WERI-Rb-1 (cell line): ENCODE data around the gene SEC24C.

Experiments
- DNase-seq: peaks from one replicate; pipeline ENCODE4 v3.0.0-alpha.2; 2020
- H3K27ac ChIP-seq: fragments of 250-450 bp; sonication (Bioruptor Pico); 2 replicates; pipeline ENCODE4 v1.5.1; 2020; ENCODE audit warnings: mild to moderate bottlenecking, moderate library complexity
- H3K27me3 ChIP-seq: fragments of 250-450 bp; sonication (Bioruptor Pico); 2 replicates; pipeline ENCODE4 v1.5.1; 2021; ENCODE audit warnings: mild to moderate bottlenecking, low read depth, moderate library complexity; ENCODE audit not compliant: insufficient read depth, severe bottlenecking
- H3K36me3 ChIP-seq: fragments of 250-450 bp; sonication (Bioruptor Pico); 2 replicates; pipeline ENCODE4 v1.5.1; 2020; ENCODE audit warnings: mild to moderate bottlenecking, moderate library complexity
- H3K4me3 ChIP-seq: 2 replicates; pipeline ENCODE4 v1.5.1; 2011; ENCODE audit warnings: low read depth, mild to moderate bottlenecking, control low read depth, low read length
- H3K9me3 ChIP-seq: fragments of 250-450 bp; sonication (Bioruptor Pico); 2 replicates; pipeline ENCODE4 v1.5.1; 2021; ENCODE audit warnings: mild to moderate bottlenecking, moderate library complexity; ENCODE audit not compliant: severe bottlenecking
- TF ChIP-seq, protein P1 (sequence below): IDR thresholded peaks from 2 replicates; pipeline ENCODE4 v1.5.1; 2011; ENCODE audit warnings: low read depth, mild to moderate bottlenecking, control low read depth, inconsistent platforms, low read length

The SEC24C gene

DNA sequence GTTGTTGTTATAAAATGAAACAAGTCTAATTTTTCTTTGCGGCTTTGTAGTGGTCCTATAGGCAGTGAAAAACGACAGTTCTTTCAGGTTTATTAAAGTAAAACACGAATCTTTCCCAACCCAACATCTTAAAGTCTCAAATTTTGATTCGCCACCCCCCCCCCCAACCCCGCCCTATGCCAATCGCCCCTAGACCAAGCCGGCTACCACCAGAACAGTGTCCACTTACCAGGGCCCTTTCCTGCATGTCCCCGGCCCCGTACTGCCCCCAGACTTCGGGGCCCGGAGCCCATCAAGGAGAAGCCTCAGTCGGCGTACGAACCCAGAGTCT, 37.3 kb downstream of the SEC24C start:
- TF ChIP-seq, protein P1, sequence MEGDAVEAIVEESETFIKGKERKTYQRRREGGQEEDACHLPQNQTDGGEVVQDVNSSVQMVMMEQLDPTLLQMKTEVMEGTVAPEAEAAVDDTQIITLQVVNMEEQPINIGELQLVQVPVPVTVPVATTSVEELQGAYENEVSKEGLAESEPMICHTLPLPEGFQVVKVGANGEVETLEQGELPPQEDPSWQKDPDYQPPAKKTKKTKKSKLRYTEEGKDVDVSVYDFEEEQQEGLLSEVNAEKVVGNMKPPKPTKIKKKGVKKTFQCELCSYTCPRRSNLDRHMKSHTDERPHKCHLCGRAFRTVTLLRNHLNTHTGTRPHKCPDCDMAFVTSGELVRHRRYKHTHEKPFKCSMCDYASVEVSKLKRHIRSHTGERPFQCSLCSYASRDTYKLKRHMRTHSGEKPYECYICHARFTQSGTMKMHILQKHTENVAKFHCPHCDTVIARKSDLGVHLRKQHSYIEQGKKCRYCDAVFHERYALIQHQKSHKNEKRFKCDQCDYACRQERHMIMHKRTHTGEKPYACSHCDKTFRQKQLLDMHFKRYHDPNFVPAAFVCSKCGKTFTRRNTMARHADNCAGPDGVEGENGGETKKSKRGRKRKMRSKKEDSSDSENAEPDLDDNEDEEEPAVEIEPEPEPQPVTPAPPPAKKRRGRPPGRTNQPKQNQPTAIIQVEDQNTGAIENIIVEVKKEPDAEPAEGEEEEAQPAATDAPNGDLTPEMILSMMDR, result no peak

DNA sequence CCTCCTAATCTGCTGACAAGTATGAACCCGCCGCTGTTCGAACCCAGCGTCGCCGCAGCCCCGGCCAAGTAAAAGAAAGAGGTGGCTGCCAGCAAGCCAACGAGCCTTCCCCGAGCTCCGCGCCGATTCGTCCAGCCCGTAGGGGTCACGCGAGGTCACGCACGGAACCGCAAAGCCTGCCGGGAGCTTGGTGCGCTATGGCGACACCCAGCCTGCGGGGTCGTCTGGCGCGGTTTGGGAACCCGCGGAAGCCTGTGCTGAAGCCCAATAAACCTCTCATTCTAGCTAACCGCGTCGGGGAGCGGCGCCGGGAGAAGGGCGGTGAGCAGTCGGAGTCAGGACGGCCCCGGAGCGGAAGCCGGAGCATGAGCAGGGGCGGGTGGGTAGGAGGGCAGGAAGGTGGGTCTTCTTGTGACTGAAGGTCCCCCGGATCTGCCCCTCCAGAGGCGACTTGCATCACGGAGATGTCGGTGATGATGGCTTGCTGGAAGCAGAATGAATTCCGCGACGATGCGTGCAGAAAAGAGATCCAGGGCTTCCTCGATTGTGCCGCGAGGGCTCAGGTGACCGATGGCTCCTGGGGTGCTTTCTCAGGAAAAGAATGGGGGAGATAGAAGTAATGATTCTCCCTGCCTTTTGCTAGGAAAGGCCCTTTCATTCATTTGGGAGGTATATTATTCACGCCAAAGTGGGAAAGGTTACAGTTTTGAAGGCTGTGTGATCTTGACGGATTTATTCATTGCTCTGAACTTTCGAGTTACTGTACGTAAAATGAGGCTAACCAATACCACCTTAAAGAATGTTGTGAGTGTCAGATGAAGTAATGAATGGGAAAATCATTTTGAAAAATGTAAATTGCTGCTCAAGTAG, 37.9 kb downstream of the SEC24C start, which contains the start of gene CHCHD1:
TSS of gene CHCHD1 (plus strand) at position 170 of the 870 bp plus-strand sequence. CDS start at position 198, 28 bp downstream.
- Histone ChIP-seq H3K27me3 (no peaks in the 10 kb centered on the region), H3K36me3 (peaks cover 29% of the 10 kb centered on the region), H3K9me3 (no peaks in the 10 kb centered on the region), H3K27ac (peak within 1 kb of the TSS; percentile 89), H3K4me3 (peak within 1 kb of the TSS; percentile 63)
- TF ChIP-seq, protein P1, result no peak
- DNase-seq, result peak; percentile 94

More for the DNA sequence above, 37.3 kb downstream of the SEC24C start:
- DNase-seq, result no peak
- H3K9me3 ChIP-seq, result no peaks in the 10 kb centered on the region
- H3K36me3 ChIP-seq, result peaks cover 34% of the 10 kb centered on the region
- H3K27me3 ChIP-seq, result no peaks in the 10 kb centered on the region
- H3K4me3 ChIP-seq, result peak overlapping the region; percentile 63
- peak overlapping the region; percentile 89 for H3K27ac ChIP-seq

DNA sequence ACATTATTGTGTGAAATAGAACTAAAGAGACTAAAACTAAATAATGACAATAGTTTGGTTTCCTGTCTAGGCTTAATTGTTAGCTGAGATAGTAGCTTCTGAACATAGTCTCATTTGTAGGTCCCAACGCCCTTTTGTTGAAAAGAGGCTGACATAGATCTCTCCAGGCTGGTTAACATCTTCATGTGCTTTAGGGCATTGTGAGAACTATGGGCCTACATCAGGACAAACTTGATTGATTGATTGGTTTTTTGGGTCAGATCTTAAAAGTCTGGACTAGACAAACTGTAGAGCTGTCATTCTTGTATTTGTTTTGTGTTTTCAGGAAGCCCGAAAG, 38.5 kb downstream of the SEC24C start:
- Histone ChIP-seq H3K9me3 (no peaks in the 10 kb centered on the region), H3K27ac (no peak overlapping the region), H3K27me3 (no peaks in the 10 kb centered on the region), H3K4me3 (peak overlapping the region; percentile 63), H3K36me3 (peaks cover 31% of the 10 kb centered on the region)
- DNase-seq, result no peak
- TF ChIP-seq, protein P1, result no peak

DNA sequence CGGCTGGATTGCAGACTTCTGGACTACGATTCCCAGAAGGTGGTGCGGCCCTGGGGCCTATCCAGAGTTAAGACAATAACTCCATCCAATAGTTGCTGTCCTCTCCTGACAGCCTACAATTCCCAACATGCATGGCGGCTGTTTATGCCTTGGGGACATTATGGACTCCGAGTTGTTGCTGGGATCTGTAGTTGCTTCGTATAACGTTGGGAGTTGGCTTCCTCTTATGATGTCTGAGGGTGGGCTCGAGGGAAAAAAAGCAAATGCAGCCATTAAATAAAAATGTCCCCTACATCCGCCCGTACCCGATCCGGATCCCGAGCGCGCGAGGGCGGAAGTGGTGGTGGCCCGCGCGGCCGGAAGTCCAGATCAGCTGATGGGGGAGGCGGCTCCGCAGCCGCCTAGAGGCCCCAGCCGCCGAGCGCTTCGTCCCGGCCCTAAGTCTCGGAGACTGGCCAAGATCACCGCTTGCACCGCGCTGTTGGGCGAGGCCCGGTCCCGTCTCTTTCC, 41.1 kb downstream of the SEC24C start, which contains the start of gene ZSWIM8:
TSS of gene ZSWIM8 (plus strand) at position 396 of the 510 bp plus-strand sequence. CDS start 273 bp downstream, outside the sequence.
- peak within 1 kb of the TSS; percentile 84 for H3K4me3 ChIP-seq
- peak; percentile 83 for DNase-seq
- H3K27me3 ChIP-seq, result no peaks in the 10 kb centered on the region
- no peaks in the 10 kb centered on the region for H3K9me3 ChIP-seq
- TF ChIP-seq, protein P1, result no peak
- peaks cover 22% of the 10 kb centered on the region for H3K36me3 ChIP-seq
- H3K27ac ChIP-seq, result peak within 1 kb of the TSS; percentile 75

DNA sequence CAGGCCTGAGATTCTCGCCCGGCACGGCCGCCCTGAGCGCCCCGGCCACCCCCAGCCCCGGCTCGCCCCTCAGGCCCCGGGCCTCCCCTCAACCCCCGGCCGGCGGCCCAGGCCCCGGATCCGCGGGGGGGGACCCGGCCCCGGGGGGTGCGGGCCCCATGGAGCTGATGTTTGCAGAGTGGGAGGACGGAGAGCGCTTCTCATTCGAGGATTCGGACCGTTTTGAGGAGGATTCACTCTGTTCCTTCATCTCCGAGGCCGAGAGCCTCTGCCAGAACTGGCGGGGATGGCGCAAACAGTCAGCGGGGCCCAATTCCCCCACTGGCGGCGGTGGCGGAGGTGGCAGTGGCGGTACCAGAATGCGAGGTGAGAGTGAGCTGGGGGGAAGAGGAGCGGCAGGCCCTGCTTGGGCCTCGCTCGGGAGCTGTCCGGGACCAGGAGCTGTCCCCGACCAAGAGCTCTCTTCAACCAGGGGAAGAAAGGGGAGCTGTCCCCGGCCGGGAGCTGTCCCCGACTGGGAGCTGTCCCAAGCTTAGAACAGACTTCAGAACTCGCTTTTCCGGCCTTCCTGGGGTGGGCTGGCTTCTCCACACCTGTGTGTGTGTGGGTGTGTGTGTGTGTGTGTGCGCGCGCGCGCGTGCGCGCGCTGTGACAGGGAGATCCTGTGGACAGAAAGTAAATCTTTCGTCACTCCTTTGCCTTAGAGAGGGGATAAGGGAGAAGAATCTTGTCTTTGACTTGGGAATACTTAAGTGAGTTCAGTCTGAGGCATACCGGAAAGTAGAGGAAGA, 41.7 kb downstream of the SEC24C start:
- H3K27ac ChIP-seq, result peak overlapping the region; percentile 75
- no peaks in the 10 kb centered on the region for H3K9me3 ChIP-seq
- TF ChIP-seq, protein P1, result no peak
- peak overlapping the region; percentile 84 for H3K4me3 ChIP-seq
- DNase-seq, result no peak
- H3K27me3 ChIP-seq, result no peaks in the 10 kb centered on the region
- H3K36me3 ChIP-seq, result peaks cover 27% of the 10 kb centered on the region
